BJ (cell line): ENCODE measurements around the gene SATB2. TPM values are rescaled to one million over a fixed set of nuclear protein-coding genes. Genes with fewer than 3 reads are reported as not detected.
A peak's percentile ranks its signal among the peaks of the same experiment; 100 is the strongest.

Experiments used
- CTCF ChIA-PET: fragments of 350-600 bp; formaldehyde crosslinking; extraction: SDS; loops from one replicate; lab custom pipeline; 2021; ENCODE audit warnings: antibody characterized with exemption, inconsistent platforms; lab: Yijun Ruan, JAX
- POLR2A ChIA-PET: fragments of 300-600 bp; sonication (Branson Sonifier 250); formaldehyde crosslinking; extraction: SDS; loops from one replicate; lab custom pipeline; 2021; ENCODE audit warnings: antibody characterized with exemption; lab: Charles Lee
- DNase-seq: peaks from one replicate; pipeline ENCODE4 v3.0.0-alpha.2; 2011; ENCODE audit warnings: low read depth
- H3K27me3 ChIP-seq: 2 replicates; pipeline ENCODE4 v1.6.0; 2011; ENCODE audit warnings: low read length; ENCODE audit not compliant: control insufficient read depth, insufficient read depth
- H3K36me3 ChIP-seq: 2 replicates; pipeline ENCODE4 v1.5.1; 2011; ENCODE audit warnings: low read length; ENCODE audit not compliant: control insufficient read depth, insufficient read depth
- H3K4me3 ChIP-seq: 2 replicates; pipeline ENCODE4 v1.5.1; 2011; ENCODE audit warnings: low read depth, mild to moderate bottlenecking, control low read depth, low read length
- CTCF ChIP-seq: IDR thresholded peaks from 2 replicates; pipeline ENCODE4 v1.5.1; 2011; ENCODE audit warnings: low read depth, mild to moderate bottlenecking, control low read depth, inconsistent platforms, low read length, moderate library complexity; ENCODE audit not compliant: insufficient read depth
- polyA minus RNA-seq: library from RNA; depleted of rRNA, polyadenylated mRNA; stranded (reverse); fragments of >200 nt; gene quantifications from 2 replicates; pipeline ENCODE4 v1.2.3, GENCODE V29; 2011; rRNA and poly(A)+ RNA removed
- polyA plus RNA-seq: library from polyadenylated mRNA; depleted of rRNA; stranded (reverse); fragments of >200 nt; gene quantifications from 2 replicates; pipeline ENCODE4 v1.2.3, GENCODE V29; 2011; rRNA removed

SATB2 gene
- 2.7 and 4.8 TPM in 2 replicates for polyA plus RNA-seq
- polyA minus RNA-seq, result 8.9 and 17.3 TPM in 2 replicates

- Histone ChIP-seq H3K27me3 (peaks cover 4% of the 10 kb centered on the region), H3K36me3 (no peaks in the 10 kb centered on the region), H3K4me3 (peak within 1 kb of the TSS; percentile 89)
- DNase-seq, result no peak
- TF ChIP-seq CTCF, result no peak
- POLR2A ChIA-PET, result no interaction called here
- CTCF ChIA-PET, result no interaction called here
These were observed at the start of gene SATB2 for GRCh38 chr2:199457147-199458008. SATB2 (minus strand) TSS chr2:199457939; CDS start chr2:199456037, 1,902 bp downstream.

- POLR2A ChIA-PET, result no interaction called here
- H3K36me3 ChIP-seq, result no peaks in the 10 kb centered on the region
- CTCF ChIA-PET, result no interaction called here
- DNase-seq, result no peak
- TF ChIP-seq CTCF, result no peak
- no peaks in the 10 kb centered on the region for H3K27me3 ChIP-seq
- H3K4me3 ChIP-seq, result no peak overlapping the region
These were observed 48.1 kb upstream of the SATB2 start for GRCh38 chr2:199505755-199506403.

- no peak overlapping the region for H3K4me3 ChIP-seq
- ChIA-PET POLR2A (no interaction called here), CTCF (no interaction called here)
- H3K36me3 ChIP-seq, result no peaks in the 10 kb centered on the region
- no peak for DNase-seq
- TF ChIP-seq CTCF, result no peak
- H3K27me3 ChIP-seq, result no peaks in the 10 kb centered on the region
These were observed 45.4 kb upstream of the SATB2 start for GRCh38 chr2:199503148-199503547.

GRCh38 chr2:199499005-199499404, 41.3 kb upstream of the SATB2 start:
- no peak overlapping the region for H3K4me3 ChIP-seq
- DNase-seq, result no peak
- POLR2A ChIA-PET, result no interaction called here
- no peaks in the 10 kb centered on the region for H3K27me3 ChIP-seq
- no peaks in the 10 kb centered on the region for H3K36me3 ChIP-seq
- CTCF ChIA-PET, result interaction anchor here (1.8 kb wide), 1 partner anchor 10 kb away, joined by 6 read pairs; no protein-coding TSS in a partner anchor
- no peak for TF ChIP-seq CTCF

- TF ChIP-seq CTCF, result no peak
- POLR2A ChIA-PET, result no interaction called here
- no peak for DNase-seq
- no peaks in the 10 kb centered on the region for H3K36me3 ChIP-seq
- CTCF ChIA-PET, result interaction anchor here (1.1 kb wide), 1 partner anchor 1180 kb away, joined by 4 read pairs; no protein-coding TSS in a partner anchor
- H3K27me3 ChIP-seq, result no peaks in the 10 kb centered on the region
- no peak overlapping the region for H3K4me3 ChIP-seq
These were observed 37.4 kb upstream of the SATB2 start for GRCh38 chr2:199495147-199495546.
